Kidney glomerular epithelial cell (primary cell): ENCODE measurements around the gene ZNF524.

Experiments used
- DNase-seq: peaks from one replicate; lab custom pipeline; 2025; lab: John Stamatoyannopoulos, UW

ZNF524 gene

DNA sequence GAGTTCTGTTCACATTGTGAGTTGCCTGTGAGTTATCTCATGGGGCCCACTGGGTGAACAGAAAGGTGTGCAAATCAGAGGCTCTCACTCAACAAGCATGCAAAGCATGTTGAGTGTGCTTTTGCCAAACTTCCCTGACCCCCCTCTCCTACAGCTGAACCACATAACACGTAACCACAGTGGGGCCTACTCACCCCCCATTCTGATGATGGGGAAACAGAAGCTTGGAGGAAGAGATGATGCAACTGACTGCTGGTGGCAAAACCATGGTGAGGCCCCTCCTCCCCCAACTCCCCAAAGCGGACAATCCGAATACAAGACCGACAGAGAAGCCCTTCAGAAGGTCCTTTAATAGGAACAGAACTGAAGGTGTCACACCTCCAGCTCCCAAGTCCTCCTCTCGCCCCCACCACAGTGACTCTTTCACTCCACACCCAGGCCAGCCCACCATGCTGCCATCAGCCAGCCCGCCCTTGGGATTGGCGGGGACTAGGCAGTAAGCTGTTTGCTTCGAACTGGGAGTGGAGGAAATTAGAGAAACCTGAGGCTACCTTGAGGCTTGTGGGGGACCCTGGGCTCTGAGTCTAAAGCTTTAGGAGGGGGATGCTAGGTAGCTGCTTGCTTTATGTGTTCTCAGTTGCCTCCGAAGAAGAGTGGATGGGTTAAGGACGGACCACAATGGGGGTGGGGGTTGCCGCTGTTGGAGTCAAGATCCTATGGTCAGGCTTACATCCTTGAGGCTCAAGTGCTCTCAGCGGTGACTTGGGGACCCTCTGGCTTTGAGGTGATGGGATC is 20.5 kb downstream of the ZNF524 start:
- no peak for DNase-seq

DNA sequence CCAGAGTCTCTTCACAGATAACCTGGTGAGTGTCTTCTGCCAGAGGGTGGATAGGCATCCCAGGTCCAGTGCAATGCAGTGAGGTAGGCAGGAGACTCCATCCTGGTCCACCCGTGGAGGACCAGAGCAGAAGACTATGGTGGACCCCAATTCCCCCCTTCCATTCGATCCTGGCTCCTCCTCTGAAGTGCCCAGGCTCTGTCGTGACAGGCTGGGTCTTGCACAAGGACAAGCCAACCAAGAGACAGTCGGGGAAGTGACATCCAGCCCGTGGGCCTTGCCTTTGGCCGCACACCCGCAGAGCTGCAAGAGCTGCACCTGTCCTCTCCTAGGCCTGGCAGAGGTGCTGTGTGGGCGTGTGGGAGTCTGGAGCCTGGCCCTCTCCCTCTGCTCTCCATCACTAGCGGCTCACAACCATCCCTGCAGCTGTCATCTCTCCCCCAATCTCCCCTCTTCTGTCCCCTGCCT is 21.2 kb downstream of the ZNF524 start:
- DNase-seq, result no peak

DNA sequence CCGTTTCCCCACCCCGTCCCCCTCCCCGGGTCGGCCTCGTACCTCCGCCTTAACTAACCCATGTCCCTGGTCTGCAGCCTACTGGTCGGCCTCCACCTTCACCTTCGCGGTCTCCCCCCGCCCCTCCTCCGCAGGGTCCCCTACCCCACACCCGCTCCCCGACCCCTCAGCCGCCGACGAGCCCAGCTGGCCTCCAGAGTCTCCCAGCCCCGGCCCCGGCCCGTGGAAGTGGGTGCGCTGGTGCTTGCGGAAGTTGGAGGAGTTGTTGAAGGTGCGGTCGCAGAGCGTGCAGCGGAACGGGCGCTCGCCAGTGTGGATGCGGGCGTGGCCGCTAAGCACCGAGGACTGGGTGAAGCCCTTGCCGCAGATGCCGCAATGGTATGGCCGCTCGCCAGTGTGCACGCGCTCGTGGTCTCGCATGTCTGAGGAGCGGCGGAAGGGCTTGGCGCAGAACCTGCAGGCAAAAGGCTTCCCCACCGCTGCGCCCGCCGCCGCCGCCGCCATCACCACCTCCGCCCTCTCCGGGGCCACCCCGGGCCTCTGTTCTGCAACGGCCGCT is 21.7 kb downstream of the ZNF524 start:
- no peak for DNase-seq

DNA sequence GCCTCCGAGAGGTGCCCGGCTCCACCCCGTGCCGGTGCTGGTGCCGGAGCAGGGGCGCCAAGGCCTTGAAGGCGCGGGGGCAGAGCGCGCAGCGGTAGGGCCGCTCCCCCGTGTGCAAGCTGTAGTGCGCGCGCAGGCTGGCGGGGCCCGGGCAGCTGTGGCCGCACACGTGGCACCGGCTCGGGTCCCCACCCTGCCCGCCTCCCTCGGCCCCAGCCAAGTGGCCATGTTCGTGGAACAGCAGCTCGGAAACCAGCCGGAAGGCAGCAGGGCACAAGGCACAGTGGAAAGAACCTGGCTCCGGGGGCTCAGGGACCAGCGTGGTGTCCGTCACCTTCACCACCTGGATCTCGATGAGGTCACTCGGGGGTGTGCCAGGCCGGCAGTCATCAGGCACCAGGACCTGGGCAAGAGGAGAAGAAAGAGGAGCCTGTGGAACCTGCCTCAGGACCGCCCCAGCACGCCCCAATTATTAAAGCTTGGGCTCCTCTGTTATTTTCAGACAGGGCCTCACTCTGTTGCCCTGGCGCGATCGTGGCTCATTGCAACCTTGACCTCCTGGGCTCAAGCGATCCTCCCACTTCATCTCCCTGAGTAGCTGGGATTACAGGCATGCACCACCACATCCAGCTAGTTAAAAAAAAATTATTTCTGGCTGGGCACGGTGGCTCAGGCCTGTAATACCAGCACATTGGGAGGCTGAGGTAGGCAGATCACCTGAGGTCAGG is 22.3 kb downstream of the ZNF524 start:
- no peak for DNase-seq

DNA sequence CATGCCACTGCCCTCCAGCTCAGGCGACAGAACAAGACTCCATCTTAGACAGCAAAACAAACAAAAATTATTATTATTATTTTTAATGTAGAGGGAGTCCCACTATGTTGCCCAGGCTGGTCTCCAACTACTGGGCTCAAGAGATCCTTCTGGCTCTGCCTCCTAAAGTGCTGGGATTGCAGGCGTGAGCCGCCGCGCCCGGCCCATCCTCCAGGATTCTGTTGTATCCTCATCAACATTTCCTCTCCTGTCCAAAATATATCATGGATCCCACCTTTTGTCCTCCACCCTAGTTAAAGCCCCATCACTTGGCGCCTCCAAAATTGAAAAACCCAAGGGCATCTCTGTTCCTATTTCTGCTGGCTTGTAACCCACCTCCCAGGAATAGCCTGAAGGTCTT is 23.0 kb downstream of the ZNF524 start:
- no peak for DNase-seq

DNA sequence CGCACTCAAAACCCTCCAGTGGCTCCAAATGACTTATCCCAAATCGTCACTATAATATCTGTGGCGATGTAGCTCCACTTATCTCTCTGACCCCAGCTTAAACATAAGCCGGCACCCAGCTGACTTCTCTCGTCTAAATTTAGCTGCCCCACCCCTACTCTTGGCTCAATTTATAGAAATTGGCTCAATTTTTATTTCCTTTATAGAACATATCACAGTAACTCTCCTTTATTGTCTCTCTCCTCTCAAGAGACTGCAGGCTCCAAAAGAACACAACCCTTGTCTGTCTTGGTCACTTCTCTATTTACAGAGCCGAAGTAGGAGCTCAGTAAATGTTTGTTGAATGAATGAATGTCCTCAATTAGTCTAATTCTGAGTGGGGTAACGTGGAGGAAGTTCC is 23.5 kb downstream of the ZNF524 start:
- DNase-seq, result no peak

DNA sequence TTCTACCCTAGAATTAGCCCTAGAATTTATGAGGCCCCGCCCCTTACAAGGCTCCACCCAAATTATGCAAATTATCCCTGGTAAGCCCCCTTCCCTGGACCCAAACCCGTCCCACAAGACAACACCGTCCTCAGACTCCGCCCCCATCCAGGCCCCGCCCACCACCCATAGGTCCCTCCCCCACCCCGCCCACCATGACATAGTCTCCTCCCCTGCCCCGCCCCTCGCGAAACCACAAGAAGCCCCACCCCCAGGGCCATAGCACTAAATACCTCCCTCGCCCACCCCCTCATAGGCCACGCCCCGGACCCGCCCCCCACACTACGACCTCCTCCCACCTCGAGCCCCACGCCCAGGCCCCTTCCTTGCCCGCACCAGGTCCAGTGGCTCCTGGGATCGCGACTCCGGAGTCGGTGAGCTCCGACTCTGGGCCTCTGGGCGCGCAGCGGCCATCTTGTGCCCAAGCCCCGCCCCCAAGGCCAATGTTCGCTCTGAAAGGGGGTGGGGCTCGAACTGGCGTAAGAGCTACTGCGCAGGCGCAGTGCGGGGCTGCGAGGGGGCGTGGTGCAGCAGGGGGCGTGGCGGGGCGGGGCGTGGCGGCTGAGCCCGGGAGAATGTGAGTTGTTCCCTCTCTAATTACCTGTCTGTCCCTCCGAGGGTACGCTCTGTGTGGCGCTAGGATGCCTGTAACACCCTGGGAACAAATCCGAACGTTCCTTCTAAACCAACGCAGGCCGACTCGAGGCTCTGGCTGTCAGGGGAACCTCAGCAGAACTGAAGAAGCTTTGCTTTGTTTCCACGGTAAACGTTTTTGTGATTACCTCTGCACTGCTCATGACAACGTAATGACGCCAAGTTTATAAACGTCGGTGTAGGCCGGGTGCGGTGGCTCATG is 24.3 kb downstream of the ZNF524 start, which contains the start of gene ZNF784:
Gene ZNF784 (minus strand): TSS at position 458 of the 895 bp plus-strand sequence. CDS start 5 bp downstream, at position 453.
- DNase-seq, result peak; percentile 75

DNA sequence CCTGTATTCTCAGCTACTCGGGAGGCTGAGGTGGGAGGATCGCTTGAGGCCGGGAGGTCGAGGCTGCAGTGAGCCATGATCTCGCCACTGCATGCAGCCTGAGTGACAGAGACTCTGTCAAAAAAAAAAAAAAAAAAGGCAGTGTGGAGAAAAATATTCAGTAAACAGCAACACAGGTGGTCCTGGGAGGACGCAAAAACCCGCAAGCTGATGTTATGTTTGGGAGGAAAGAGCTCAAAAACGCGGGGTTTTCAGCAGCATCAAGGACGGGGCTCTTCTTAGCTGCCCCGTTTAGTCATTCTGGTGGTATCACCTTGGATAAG is 24.9 kb downstream of the ZNF524 start:
- DNase-seq, result no peak

DNA sequence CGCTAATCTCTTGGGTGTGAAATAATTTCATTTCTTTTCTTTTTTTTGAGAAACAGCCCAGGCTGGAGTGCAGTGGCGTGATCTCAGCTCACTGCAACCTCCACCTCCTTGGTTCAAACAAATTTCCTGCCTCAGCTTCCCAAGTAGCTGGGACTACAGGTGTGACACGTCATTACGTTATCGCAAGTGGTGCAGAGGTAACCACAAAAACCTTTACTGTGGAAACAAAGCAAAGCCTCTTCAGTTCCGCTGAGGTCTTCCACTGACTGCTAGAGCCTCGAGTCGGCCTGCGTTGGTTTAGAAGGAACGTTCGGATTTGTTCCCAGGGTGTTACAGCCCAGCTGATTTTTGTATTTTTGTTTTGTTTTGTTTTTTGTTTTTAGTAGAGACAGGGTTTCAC is 26.3 kb downstream of the ZNF524 start:
- no peak for DNase-seq

DNA sequence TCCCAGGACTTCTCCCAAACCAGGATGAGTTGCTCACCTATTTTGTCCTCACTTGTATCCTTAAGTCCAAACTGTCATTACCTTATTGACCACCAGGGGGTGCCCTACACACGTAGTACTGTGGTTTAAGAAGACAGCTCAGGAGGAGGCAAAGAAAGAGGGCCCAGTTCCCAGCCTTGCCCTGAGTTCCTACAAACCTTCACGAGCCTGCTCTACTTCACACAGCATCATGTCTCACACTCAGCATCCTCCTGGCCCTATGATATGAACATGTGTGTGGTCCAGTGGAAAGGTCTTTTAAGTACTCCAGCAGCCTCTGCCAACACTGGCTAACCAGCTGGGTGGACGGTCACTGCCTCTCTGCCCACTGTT is 32.4 kb downstream of the ZNF524 start:
- DNase-seq, result peak; percentile 86

DNA sequence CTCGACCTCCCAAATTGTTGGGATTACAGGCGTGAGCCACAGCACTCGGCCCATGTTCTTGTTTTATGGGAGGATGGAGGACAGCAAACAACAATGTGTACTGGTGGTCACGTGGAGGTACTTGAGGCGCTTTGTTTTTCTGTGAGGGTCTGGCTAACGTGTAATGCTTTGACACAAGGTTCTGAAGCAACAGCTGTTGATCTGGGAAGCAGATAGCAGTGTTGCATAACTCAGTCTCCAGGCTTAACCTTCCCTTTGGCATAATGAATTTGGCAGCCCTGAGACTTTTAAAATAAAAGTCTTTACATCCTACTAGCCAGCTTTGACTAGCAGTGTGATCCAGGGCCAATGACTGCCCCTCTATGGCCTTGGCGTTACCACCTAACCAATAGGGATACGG is 33.8 kb downstream of the ZNF524 start:
- DNase-seq, result no peak

DNA sequence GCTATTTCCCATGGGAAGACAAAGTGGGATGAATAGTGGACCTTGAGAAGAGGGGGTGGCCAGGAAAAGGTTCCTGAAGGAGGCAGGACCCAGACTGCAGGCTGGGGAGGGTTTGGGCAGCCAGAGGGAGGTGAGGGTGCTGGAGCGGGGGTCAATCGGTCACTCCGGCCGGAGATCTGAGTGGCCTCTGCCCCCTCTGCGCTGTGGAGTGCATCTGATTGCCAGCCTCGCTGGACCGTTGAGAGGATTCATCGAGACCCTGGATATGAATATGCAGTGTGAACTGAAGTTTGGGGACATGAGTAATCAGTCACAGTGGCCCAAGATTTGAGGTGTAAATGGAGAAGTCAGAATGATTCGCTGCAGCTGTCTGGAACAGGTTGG is 35.2 kb downstream of the ZNF524 start:
- DNase-seq, result no peak

DNA sequence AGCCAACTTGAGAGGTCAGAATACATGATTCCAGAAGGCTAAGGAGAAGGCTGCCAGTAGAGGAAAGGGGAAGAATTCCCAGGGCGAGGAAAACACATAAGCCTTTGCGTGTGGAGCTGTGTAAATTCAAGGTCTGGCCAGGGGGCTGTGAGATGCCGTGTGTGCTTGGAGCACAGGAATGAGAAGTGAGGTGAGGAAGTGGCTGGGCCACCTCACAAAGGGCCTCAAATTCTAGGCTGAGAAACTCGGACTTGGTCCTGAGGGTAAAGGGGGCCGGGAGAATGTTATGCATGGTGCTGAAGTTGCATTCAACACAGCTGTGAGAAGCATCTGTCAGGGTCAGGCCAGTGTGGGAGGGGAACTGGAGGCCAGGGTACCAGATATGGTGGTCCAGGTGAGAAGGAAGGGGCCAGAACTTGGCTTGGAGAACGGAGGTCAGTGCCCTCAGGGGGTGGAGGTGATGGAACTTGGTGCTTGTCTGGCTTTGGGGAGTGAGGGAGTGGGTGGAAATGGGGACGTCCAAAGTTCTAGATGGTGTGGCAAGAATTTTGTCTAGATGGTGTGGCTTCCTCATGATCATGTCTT is 35.9 kb downstream of the ZNF524 start:
- no peak for DNase-seq

DNA sequence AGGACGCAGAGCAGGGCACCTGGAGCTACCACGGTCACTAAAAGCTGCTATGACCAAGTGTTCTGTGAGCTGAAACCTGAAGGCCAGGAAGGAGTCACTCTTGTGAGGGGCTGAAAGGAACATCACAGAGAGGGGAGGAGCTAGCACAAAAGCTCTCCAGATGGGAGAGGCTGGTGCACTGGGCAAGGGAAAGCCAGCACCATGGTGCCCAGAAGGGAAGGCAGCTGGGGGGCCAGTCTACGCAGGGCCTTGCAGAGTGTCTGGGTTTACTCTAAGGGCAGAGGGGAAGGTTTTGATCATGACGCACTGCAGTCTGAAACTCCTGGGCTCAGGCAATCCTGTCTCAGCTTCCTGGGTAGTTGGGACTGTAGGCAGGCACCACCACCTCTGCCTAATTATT is 36.6 kb downstream of the ZNF524 start:
- no peak for DNase-seq

DNA sequence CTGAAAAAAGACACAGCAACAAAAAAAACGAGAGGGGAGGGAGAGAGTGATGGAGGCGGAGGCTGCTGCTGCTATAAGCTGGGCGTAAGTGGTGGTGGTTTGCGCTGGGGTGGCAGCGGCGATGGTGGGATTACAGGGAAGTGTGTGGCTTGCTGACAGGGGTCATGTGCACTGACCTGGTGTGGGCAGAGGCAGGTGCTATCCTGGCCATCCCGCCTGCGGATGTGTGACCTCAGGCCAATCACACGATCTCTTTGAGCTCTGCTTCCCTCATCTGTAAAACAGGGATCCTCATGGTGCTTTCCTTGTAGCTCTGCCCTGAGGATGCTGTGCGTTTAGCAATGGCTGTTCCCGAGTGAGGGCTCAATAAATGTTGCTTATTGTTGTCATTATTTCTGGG is 37.4 kb downstream of the ZNF524 start:
- no peak for DNase-seq

DNA sequence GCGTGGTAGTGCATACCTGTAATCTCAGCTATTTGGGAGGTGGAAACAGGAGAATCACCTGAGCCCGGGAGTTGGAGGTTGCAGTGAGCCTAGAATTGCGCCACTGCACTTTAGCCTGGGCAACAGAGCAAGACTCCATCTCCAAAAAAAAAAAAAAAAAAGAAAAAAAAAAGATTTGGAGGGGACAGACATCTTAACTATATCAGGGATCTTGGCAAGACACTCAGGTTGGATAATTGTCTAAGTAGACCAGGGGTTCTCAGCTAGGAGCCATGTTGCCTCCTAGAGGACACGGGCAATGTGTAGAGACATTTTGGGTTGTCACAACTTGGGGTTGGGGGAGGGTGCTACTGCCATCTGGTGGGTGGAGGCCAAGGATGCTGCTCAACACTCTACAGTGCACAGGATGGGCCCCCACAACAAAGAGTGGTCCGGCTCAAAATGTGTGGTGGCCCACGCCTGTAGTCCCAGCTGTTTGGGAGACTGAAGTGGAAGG is 38.8 kb downstream of the ZNF524 start:
- DNase-seq, result no peak

DNA sequence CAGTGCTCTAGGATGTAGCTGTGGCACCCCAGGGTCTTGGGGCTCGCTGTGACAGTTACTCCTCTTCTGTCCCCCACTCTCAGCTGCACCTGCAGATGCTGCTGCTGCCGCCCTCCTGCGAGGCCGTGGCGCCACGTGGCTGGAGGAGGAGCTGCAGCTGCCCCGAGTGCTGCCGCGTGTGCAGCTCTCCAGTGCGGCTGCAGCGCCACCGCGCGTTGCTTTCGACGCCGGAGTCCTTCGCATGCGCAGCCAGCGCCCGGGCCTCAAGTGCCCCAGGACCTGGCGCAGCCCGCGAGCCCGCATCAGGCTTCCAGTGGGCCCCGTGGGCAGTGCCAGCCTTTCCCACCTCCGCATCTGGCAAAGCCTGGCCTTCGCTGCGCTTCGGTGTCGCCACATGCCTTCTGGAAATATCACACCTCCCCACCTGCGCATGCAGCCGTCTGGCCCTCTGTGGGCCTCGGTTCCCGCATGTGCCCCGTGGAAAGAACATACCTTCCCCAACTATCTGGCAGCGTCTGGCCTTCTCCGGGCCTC is 40.0 kb downstream of the ZNF524 start:
- no peak for DNase-seq

DNA sequence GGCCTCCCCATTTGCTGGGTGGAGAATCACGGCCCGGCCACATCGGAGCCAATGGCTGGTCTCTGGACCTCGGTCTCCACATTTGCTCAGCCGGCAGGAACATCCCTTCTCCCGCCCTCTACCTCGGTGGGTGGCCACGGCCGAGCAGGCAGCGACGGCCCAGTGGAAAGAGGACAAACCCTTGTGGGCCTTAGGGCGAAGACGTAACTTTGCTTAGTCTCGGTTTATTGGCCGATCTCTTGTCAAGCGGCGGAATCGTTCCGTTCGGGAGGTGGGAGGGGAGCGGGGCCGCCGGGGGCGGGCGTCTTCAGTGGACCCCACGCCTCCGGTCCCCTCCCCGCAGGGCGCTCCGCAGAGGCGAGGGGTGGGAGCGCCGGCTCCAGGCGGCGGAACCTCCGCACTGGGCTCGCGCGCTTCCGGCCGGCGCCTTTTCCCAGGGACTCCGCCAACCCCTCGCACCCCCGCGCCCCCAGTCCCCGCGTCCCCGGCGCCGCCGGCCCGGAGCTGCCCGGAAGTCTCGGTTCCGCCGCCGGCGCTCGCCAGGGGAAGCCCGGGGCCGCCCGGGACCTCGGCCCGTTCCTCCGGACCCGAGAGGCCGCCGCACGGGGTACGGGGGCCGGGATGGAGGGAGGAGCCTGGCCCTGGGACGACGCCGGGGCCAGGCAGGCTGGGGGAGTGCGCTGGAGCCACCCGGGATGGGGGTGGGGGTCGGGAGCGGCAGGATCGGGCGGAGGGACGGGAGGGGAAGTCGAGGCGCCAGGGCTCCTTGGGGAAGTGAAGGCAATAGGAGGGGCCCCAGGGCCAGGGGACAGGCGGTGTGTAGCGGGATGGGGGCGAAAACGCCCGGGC is 40.7 kb downstream of the ZNF524 start, which contains the start of gene ZNF580:
Gene ZNF580 (plus strand): TSS at position 426 of the 849 bp plus-strand sequence. CDS start 1,507 bp downstream, outside the sequence.
- DNase-seq, result peak; percentile 35

DNA sequence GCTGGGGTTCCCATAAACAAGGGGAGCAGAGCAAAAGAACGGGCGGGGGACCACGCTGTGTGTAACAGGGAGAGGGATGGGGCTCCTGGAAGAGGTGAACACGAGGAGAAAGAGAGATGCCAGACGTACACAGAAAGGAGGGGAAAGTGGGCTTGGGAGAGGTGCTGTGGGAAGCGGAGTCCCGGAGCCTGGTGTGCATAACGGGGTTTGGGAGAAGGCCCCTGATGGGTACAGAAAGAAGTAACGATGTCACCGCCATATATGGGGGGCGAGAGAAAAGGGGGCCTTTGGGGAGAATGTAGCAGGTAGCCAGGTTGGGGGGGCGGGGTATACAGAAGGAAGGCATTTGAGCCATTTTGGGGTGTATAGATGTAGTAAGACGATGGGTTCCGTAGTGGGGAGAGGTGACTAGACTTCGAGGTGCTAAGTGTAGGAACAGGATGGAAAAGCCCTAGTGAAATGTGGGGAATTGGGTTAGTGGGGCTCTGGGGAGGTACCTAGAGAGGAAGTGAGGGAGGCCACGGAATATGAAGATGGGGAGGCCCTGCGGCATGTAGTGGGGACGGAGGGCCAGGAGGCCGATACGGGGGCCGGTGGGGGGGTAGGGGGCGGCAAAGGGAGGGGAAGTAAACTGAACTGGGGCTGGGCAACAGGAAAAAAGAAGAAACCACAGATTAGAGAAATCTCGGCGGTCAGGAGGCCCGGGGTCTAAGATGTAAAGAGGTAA is 41.5 kb downstream of the ZNF524 start:
- peak; percentile 37 for DNase-seq
